ENCODE measurements around the gene CCDC40.

Gene CCDC40

DNA sequence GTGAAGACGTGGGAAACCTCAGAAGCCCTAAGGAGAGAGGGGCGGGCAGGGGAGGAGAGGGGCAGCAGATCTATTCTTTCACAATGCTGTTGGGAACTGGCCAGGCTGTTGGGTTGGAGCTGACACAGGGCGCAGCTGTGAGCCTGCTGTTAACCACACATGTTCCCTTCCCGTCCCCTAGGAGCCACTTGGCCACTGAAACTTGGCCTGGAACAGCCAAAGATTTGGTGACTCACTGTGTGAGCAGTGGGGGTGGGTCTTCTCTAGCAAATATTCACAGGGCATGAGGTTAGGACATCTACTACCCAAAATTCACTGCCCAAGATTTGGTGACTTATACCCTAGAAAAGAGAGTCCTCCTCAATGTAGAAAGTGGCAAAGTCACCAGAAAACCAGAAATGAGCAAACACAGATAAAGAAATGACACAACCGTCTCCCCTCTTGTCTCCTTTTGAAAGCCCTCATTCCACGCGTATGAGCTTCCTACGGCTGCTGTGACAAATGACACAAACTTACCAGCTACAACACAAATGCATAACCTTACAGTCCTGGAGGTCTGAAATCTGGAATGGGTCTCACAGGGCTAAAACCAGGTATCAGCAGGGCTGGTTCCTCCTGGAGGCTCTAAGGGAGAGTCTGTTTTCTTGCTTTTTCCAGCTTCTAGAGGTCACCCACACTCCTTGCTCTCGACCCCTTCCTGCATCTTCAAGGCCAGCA, 7.0 kb upstream of the CCDC40 start:
- POLR2A ChIA-PET (ENCODE audit: low non-redundant PET), result no interaction called here
- H3K27ac ChIP-seq, result peak overlapping the region; percentile 69
- DNase-seq (ENCODE audit: low spot score), result no peak
- CTCF ChIA-PET, result interaction anchor here (0.7 to 1.0 kb wide), 2 partner anchors 21 kb away, joined by 3 to 4 read pairs; no protein-coding TSS in a partner anchor
- TF ChIP-seq, protein P1, sequence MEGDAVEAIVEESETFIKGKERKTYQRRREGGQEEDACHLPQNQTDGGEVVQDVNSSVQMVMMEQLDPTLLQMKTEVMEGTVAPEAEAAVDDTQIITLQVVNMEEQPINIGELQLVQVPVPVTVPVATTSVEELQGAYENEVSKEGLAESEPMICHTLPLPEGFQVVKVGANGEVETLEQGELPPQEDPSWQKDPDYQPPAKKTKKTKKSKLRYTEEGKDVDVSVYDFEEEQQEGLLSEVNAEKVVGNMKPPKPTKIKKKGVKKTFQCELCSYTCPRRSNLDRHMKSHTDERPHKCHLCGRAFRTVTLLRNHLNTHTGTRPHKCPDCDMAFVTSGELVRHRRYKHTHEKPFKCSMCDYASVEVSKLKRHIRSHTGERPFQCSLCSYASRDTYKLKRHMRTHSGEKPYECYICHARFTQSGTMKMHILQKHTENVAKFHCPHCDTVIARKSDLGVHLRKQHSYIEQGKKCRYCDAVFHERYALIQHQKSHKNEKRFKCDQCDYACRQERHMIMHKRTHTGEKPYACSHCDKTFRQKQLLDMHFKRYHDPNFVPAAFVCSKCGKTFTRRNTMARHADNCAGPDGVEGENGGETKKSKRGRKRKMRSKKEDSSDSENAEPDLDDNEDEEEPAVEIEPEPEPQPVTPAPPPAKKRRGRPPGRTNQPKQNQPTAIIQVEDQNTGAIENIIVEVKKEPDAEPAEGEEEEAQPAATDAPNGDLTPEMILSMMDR (conservative IDR thresholded peaks at IDR 0.05; ENCODE audit: low read depth), result no peak

DNA sequence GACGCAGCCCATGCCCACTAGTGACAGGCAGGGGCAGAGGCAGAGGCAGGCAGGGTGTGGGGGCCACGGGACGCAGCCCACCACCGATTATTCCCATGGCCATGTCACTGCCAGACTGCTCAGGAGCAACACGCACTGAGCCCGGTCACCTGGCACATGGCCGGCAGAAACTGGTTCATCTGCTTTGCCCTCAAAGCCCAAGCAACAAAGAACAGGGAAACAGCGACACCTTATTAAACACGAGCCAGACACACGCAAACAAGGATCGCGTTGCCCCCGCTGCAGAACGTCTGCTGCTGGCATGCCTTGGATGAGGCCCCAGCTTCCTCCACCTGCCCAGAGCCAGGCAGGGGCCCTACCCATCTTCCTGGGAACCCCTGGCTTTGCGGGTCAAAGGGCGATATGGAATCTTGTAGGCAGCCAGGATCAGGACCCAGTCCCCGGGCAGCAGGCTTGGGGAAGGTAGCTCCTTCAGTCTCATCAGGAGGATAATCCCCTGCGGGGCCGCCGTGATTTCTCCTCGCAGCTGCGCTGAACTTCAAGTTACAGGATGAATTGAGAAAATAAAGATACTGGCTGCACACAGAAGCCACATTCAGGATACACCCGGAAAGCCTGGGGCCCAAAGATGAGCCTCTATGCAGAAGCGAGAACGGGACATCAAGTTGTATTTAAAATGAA, 5.6 kb upstream of the CCDC40 start:
- TF ChIP-seq, protein P1 (conservative IDR thresholded peaks at IDR 0.05; ENCODE audit: low read depth), result no peak
- peak overlapping the region; percentile 9; the same call in 1 of the 2 replicates for H3K27ac ChIP-seq
- DNase-seq (ENCODE audit: low spot score), result no peak
- POLR2A ChIA-PET (ENCODE audit: low non-redundant PET), result no interaction called here
- CTCF ChIA-PET, result interaction anchor here (0.6 to 3.2 kb wide), 4 partner anchors 23 to 373 kb away, joined by 3 to 10 read pairs (median 3); no protein-coding TSS in a partner anchor

DNA sequence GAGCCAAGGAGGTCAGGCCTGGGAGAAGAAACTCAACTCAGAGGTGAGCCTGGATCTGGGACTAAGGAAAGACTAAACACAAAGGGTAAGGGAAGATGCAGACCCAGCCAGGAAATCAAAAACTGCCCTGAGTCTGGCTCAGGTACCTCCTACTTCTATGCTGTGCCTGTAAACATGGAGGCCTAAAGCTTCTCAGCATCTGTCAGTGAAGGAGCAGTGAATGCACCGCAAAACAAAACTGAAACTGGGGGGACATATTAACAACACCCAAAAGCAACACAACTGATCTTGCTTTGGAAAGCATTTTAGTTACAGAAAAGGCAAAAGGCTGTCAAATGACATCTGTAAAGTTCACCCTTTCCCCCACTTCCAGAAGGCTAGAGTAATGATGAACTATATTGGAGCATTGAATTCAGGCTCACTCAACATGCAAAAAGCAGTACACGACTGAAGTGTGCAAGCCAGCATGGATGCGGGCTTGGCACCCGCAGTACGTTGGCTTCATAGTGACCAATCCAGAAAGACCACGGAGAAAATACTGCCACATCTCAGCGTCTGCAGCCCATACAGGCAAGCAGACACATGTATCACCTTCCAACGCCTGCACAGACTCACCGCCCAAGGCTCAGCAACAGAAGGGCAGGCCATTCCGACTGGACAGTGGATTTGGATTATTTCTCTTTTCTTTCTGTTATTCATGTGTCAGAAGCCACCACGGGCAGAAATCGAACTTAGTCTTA, 4.6 kb upstream of the CCDC40 start:
- CTCF ChIA-PET, result interaction anchor here (0.6 to 3.2 kb wide), 2 partner anchors 24 to 26 kb away, joined by 3 to 10 read pairs; no protein-coding TSS in a partner anchor
- TF ChIP-seq, protein P1 (conservative IDR thresholded peaks at IDR 0.05; ENCODE audit: low read depth), result no peak
- POLR2A ChIA-PET (ENCODE audit: low non-redundant PET), result no interaction called here
- no peak overlapping the region for H3K27ac ChIP-seq
- DNase-seq (ENCODE audit: low spot score), result no peak

DNA sequence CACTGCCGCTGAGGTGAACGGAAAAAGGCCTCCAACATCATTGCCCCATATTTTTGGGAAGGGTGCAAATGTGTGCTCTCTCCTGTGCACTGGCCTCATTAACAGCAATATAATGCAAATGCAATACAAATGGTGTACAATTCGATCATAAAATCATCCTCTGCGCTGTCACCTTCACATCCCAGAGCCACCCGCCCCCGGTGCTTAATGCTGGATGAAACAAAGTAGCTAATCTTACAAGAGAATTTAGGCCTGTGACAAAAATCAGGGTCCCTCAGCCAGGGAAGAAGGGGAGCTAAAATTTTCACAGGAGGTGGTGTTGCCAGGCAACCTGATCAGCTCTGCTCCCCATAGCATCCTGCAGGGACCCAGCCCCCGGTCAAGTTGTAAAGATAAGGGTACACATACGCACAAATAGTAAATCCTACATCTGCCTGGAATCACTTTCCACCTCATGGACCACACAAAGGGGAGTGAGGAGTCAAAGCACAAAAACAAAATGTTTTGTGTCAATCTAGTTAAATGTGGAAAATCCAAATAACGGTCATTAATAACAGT, 3.7 kb upstream of the CCDC40 start:
- TF ChIP-seq, protein P1 (conservative IDR thresholded peaks at IDR 0.05; ENCODE audit: low read depth), result no peak
- DNase-seq (ENCODE audit: low spot score), result no peak
- ChIA-PET POLR2A (ENCODE audit: low non-redundant PET) (interaction anchor here (0.5 kb wide), 1 partner anchor 16 kb away, joined by 3 read pairs; no protein-coding TSS in a partner anchor), CTCF (interaction anchor here (0.6 to 3.2 kb wide), 2 partner anchors 24 to 224 kb away, joined by 3 to 10 read pairs; no protein-coding TSS in a partner anchor)
- H3K27ac ChIP-seq, result no peak overlapping the region

DNA sequence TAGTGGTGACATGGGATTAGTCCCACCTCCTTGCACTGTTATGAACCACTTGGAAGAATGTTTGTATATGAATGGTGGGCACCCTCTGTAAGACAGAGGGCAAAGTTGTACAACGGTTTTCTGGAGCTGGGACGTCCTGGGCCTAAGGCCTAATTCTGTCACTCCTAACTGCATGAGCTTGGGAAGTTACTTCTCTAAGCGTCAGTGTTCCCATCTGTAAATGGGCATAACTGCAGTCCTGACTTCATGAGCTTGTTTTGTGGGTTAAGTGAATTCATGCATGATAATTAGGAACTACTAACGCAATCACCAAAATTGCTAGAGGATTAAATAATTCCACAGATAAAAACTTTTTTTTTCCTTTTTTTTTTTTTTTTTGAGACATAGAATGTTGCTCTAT, 2.6 kb upstream of the CCDC40 start:
- no peak for DNase-seq (ENCODE audit: low spot score)
- TF ChIP-seq, protein P1 (conservative IDR thresholded peaks at IDR 0.05; ENCODE audit: low read depth), result no peak
- H3K27ac ChIP-seq, result no peak overlapping the region
- ChIA-PET CTCF (interaction anchor here (1.9 kb wide), 1 partner anchor 28 kb away, joined by 8 read pairs; no protein-coding TSS in a partner anchor), POLR2A (ENCODE audit: low non-redundant PET) (no interaction called here)

Measured in RWPE1 (cell line).